ENCODE data around the gene SAMD1. TPM values are rescaled to one million over a fixed set of nuclear protein-coding genes. Genes with fewer than 3 reads are reported as not detected.
A peak's percentile ranks its signal among the peaks of the same experiment; 100 is the strongest.

Gene SAMD1
- total and polyA plus RNA-seq, 2 of the 13 experiments (the other 11 are each of a cell fraction or from before 2014, with no cell fraction given), result 17.5 to 45.0 TPM

GRCh38 chr19:14091081-14091812, 696 bp upstream of the SAMD1 start (continued):
- TF ChIP-seq ZNF281 (CRISPR knock-in tag; IDR thresholded peaks at IDR 0.05; ENCODE audit: borderline replicate concordance), result peak; percentile 74; the same call in 1 of the 2 replicates
- peak; percentile 47 for TF ChIP-seq XRCC5 (optimal IDR thresholded peaks at IDR 0.05; ENCODE audit: low read length)
- peak; percentile 73; the same call in 1 of the 2 replicates for TF ChIP-seq SRY (CRISPR knock-in tag; IDR thresholded peaks at IDR 0.05)
- TF ChIP-seq CHCHD3 (CRISPR knock-in tag; IDR thresholded peaks at IDR 0.05), result no peak
- TF ChIP-seq ZNF558 (CRISPR knock-in tag; IDR thresholded peaks at IDR 0.05; ENCODE audit: borderline replicate concordance), result peak; percentile 45; the same call in 1 of the 2 replicates
- TF ChIP-seq GMEB2 (CRISPR knock-in tag; IDR thresholded peaks at IDR 0.05; ENCODE audit: low read depth), result no peak
- no peak for TF ChIP-seq ZNF773 (CRISPR knock-in tag; IDR thresholded peaks at IDR 0.05; ENCODE audit: borderline replicate concordance)
- peak; percentile 30 for TF ChIP-seq YY1 (IDR thresholded peaks at IDR 0.05; ENCODE audit: insufficient read depth, insufficient replicate concordance, low read depth, low read length)
- peak; percentile 45; the same call in 1 of the 2 replicates for TF ChIP-seq KAT8 (CRISPR knock-in tag; IDR thresholded peaks at IDR 0.05)
- peak; percentile 29; the same call in 1 of the 2 replicates for TF ChIP-seq TAF1 (CRISPR knock-in tag; IDR thresholded peaks at IDR 0.05)
- no peak for TF ChIP-seq ZNF451 (CRISPR knock-in tag; IDR thresholded peaks at IDR 0.05)
- no peak for TF ChIP-seq LCORL (IDR thresholded peaks at IDR 0.05)
- TF ChIP-seq LCORL (CRISPR knock-in tag; IDR thresholded peaks at IDR 0.05), result peak; percentile 12; the same call in 1 of the 2 replicates
- TF ChIP-seq ZNF790 (CRISPR knock-in tag; IDR thresholded peaks at IDR 0.05; ENCODE audit: borderline replicate concordance), result peak; percentile 55; the same call in 1 of the 2 replicates
- TF ChIP-seq ZNF510 (CRISPR knock-in tag; IDR thresholded peaks at IDR 0.05; ENCODE audit: low read depth), result no peak
- TF ChIP-seq RBM39 (IDR thresholded peaks at IDR 0.05; ENCODE audit: low read depth, low read length, poor library complexity, severe bottlenecking), result no peak
- peak; percentile 74; the same call in 1 of the 2 replicates for TF ChIP-seq HES4 (CRISPR knock-in tag; IDR thresholded peaks at IDR 0.05; ENCODE audit: borderline replicate concordance)
- TF ChIP-seq ZNF709 (CRISPR knock-in tag; IDR thresholded peaks at IDR 0.05), result peak; percentile 43; the same call in 1 of the 2 replicates
- TF ChIP-seq TFDP1 (CRISPR knock-in tag; IDR thresholded peaks at IDR 0.05; ENCODE audit: borderline replicate concordance), result peak; percentile 25; the same call in 1 of the 2 replicates
